Measurements from ENCODE around the gene ARFGAP1.

ARFGAP1 gene

DNA sequence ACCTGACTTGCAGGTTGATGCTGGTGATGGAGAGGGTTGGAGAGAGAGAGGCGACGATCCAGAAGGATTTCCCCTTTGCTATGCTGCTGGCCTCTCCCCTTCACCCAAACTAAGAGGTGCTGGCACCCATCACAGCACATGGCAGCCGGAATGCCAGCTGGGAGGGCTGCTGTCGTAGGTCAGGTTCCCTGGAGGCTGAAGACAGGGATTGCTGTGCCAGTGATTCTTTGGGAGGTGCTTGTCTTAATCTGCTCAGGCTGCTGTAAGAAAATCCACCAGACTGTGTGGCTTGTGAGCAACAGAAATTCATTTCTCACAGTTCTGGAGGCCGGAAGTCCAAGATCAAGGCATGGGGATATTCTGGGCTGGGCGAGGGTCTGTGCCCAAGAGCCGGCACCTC is 4.4 kb upstream of the ARFGAP1 start:
- TF ChIP-seq, protein P1, sequence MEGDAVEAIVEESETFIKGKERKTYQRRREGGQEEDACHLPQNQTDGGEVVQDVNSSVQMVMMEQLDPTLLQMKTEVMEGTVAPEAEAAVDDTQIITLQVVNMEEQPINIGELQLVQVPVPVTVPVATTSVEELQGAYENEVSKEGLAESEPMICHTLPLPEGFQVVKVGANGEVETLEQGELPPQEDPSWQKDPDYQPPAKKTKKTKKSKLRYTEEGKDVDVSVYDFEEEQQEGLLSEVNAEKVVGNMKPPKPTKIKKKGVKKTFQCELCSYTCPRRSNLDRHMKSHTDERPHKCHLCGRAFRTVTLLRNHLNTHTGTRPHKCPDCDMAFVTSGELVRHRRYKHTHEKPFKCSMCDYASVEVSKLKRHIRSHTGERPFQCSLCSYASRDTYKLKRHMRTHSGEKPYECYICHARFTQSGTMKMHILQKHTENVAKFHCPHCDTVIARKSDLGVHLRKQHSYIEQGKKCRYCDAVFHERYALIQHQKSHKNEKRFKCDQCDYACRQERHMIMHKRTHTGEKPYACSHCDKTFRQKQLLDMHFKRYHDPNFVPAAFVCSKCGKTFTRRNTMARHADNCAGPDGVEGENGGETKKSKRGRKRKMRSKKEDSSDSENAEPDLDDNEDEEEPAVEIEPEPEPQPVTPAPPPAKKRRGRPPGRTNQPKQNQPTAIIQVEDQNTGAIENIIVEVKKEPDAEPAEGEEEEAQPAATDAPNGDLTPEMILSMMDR (IDR thresholded peaks at IDR 0.05; ENCODE audit: low read depth, low read length): no peak
- no peak overlapping the region for H3K4me3 ChIP-seq (ENCODE audit: low read depth, low read length)

DNA sequence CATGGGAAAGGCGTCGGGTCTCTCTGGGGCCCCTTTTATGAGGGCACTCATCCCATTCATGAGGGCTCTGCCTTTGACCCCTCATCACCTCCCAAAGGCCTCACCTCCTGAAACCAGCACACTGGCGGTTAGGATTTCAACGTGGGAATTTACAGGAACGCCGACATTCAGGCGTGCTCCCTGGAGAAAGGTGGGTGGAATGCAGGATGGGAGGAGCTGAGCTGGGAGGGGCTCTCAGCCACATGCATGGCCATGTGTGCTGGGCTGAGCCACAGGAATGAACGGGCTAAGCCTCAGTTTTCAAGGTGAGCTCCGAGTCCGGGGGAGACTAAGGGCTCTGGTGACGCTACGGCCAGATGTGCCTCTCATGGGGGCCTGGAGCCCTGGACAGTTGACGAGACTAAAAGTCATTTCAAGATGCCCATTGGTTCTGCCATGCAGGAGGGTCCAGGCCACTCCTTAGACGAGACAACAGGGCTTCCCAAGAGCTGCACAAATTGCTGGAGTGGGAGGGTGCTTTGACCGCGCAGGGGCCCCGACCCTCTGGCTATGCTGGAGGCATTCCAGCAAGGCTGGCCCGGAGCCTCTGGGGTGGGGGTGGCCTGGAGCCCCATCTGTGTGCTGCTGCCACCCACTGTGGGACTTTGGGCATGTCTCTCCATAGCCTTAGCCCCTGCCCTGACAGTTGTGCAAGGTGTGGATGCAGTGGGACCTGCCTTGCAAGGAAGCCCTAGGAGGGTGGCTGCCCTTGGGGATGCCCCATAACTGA is 3.8 kb upstream of the ARFGAP1 start:
- no peak overlapping the region for H3K4me3 ChIP-seq (ENCODE audit: low read depth, low read length)
- TF ChIP-seq, protein P1 (IDR thresholded peaks at IDR 0.05; ENCODE audit: low read depth, low read length): no peak

DNA sequence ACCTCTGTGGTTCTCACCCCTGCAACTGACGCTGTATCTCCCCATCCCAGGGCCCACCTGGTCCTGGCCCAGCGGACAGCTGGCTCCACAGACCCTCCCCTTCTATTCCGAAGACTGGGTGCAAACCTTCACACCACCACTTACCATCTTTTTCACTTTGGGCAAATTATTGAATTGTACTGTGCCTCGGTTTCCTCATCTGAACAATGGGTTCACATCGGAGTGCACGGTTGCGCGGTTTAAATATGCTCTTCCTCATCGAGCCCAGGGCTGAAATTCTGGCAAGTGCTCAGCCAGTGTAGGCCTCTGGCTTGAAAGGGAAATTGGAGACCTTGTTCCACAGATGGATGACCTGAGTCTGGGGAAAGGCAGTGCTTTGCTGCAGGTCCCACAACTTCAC is 2.9 kb upstream of the ARFGAP1 start:
- TF ChIP-seq, protein P1 (IDR thresholded peaks at IDR 0.05; ENCODE audit: low read depth, low read length): no peak
- H3K4me3 ChIP-seq (ENCODE audit: low read depth, low read length): no peak overlapping the region

DNA sequence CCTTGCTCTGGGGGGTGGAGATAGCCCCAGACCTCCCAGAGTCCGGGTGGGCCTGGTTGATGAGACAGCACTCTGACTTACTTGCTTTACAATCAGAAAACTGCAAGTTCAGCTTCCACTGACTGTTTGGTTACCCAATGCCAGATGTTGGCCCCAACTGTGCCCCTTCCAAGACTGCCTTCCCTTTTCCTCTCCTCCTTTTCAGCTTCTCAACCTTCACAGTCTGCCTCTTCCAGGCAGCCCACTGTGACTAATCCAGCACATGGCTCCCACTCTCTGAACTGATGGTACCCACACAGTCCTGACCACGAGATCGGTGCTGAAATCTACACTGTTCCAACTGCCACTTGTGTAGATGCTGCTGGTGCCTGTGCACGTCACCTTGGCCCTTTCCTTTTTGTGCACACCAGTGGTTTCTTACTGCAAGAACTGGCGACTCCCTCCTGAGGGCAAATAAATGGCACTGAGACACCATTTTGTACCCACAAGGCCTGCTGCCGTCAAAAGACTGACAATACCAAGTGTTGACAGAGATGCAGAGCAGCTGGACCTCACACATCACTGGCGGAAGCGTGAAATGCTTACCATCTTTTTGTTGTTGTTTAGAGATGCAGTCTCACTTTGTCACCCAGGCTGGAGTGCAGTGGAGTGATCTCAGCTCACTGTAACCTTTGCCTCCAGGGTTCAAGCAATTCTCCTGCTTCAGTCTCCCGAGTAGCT is 1.8 kb upstream of the ARFGAP1 start:
- no peak overlapping the region for H3K4me3 ChIP-seq (ENCODE audit: low read depth, low read length)
- TF ChIP-seq, protein P1 (IDR thresholded peaks at IDR 0.05; ENCODE audit: low read depth, low read length): no peak

DNA sequence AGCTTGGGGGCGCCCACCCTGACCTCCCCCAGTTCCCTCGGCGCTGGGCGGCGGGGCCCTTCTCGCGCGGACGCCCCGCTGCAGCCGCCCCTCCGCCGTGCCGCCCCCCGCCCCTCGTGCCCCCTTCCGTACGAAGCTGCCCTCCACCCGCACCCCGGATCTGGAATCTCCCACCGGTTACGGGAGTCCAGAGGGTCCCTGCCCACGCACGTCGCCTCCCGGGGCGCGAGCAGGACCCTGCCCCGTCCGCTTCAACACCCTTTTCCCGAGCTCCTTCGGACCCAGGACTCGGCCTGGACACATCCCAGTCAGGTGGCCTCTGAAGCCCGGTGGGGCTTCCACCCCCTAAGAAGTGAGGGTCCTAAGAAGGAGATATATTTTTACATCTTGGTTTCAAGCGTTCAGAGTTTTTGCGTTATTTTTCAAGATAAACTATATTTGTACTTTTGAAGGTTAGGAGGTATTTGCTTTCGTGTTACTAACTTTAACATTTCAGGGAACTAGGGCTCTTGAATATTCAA is 506 bp downstream of the ARFGAP1 start:
- H3K4me3 ChIP-seq (ENCODE audit: low read depth, low read length): peak overlapping the region; percentile 97
- TF ChIP-seq, protein P1 (IDR thresholded peaks at IDR 0.05; ENCODE audit: low read depth, low read length): no peak

DNA sequence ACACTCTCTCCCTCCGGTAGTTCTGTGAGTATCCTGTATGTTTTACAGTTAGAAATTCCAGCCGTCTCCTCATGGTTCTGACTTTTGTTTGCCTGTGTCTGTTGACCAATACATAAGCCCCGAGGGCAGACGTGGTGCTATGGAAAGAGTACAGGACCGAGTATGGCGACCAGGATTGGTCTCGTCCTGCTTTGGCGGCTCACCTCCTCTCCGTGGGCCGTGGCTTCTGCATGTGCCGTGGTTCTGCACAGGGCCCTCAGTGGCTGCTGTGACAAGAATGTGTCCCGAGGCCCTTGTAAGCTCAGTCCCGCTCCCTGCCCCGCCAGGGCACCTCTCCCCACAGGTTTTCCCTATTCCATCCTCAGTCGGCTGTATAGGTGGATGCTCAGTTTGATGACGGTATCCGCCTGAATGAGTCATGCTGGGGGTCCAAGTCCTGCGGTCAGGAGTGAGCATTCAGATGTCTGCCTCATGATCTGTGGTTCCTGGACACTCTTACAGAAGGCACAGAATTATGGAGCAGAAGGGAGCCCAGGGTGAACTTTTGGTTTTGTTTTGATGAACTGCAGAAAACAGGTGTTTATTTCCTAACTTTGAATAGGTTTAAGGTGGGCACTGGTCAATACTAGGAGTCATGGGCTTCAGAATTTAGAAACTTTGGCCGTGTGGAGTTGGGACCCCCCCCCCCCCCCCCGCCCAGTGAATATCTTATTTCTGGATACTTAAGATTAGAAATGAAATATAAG is 1.2 kb downstream of the ARFGAP1 start:
- H3K4me3 ChIP-seq (ENCODE audit: low read depth, low read length): peak overlapping the region; percentile 97
- TF ChIP-seq, protein P1 (IDR thresholded peaks at IDR 0.05; ENCODE audit: low read depth, low read length): no peak
